Fibroblast of lung (primary cell): ENCODE data around the gene APBA2. TPM values are rescaled to one million over a fixed set of nuclear protein-coding genes. Genes with fewer than 3 reads are reported as not detected.

Experiments used
- DNase-seq, 2 donors: peaks; one replicate each; pipeline versions ENCODE4 v3.0.0 to v3.0.0-alpha.2; 2010; ENCODE audit warnings: low read depth in 2 of 2
- H2AFZ ChIP-seq: 2 replicates; pipeline ENCODE4 v1.5.1; 2012; ENCODE audit warnings: low read length, control low read depth, inconsistent platforms
- H3K27ac ChIP-seq: 2 replicates; pipeline ENCODE4 v1.5.1; 2011; ENCODE audit warnings: low read length, control low read depth; ENCODE audit not compliant: insufficient read depth
- H3K27me3 ChIP-seq: 2 replicates; pipeline ENCODE4 v1.5.1; 2011; ENCODE audit warnings: mild to moderate bottlenecking, low read length; ENCODE audit not compliant: control insufficient read depth, insufficient read depth
- H3K36me3 ChIP-seq: 2 replicates; pipeline ENCODE4 v1.5.1; 2011; ENCODE audit warnings: low read length; ENCODE audit not compliant: control insufficient read depth, insufficient read depth
- H3K4me1 ChIP-seq: 2 replicates; pipeline ENCODE4 v1.5.1; 2011; ENCODE audit warnings: low read length; ENCODE audit not compliant: control insufficient read depth, insufficient read depth; ENCODE audit errors: extremely low read depth
- H3K4me2 ChIP-seq: 2 replicates; pipeline ENCODE4 v1.5.1; 2011; ENCODE audit warnings: low read length, control low read depth; ENCODE audit not compliant: insufficient read depth; ENCODE audit errors: extremely low read depth
- H3K4me3 ChIP-seq, 4 experiments: fragments of 200-600 bp in 1 of 4; sonication (generic) in 1 of 4; replicated peaks in 1 of 4; 2 replicates each; pipeline ENCODE4 v1.5.1; 2011 to 2016; ENCODE audit warnings: low read length in 4 of 4, low read depth in 3 of 4, mild to moderate bottlenecking in 3 of 4, control low read depth in 2 of 4, inconsistent platforms in 1 of 4, mixed read lengths in 1 of 4; ENCODE audit not compliant: insufficient read depth in 1 of 4; ENCODE audit errors: control extremely low read depth in 1 of 4
- H3K79me2 ChIP-seq: 2 replicates; pipeline ENCODE4 v1.5.1; 2012; ENCODE audit warnings: mild to moderate bottlenecking, low read length, inconsistent platforms; ENCODE audit not compliant: control insufficient read depth, insufficient read depth
- H3K9ac ChIP-seq: 2 replicates; pipeline ENCODE4 v1.5.1; 2011; ENCODE audit warnings: mild to moderate bottlenecking, low read length, control low read depth; ENCODE audit not compliant: insufficient read depth
- H3K9me3 ChIP-seq: 2 replicates; pipeline ENCODE4 v1.5.1; 2012; ENCODE audit warnings: low read depth, low read length; ENCODE audit not compliant: control insufficient read depth, insufficient read depth
- H4K20me1 ChIP-seq: 2 replicates; pipeline ENCODE4 v1.5.1; 2011; ENCODE audit warnings: low read length; ENCODE audit not compliant: control insufficient read depth, insufficient read depth; ENCODE audit errors: extremely low read depth
- EZH2 ChIP-seq: IDR thresholded peaks from 2 replicates; pipeline ENCODE4 v1.5.1; 2012; ENCODE audit warnings: low read length, control low read depth, mild to moderate bottlenecking; ENCODE audit errors: missing control alignments
- polyA plus RNA-seq, 2 donors: library from polyadenylated mRNA; depleted of rRNA in 1 of 2; stranded (reverse) in 1 of 2; unstranded in 1 of 2; fragments of >200 nt; gene quantifications; 2 replicates each; pipeline ENCODE4 v1.2.1, GENCODE V29; 2011 to 2012; ENCODE audit warnings: missing spikeins in 1 of 2
- total RNA-seq: library from RNA; depleted of rRNA; stranded (reverse); fragments of >200 nt; gene quantifications from 2 replicates; pipeline ENCODE4 v1.2.1, GENCODE V29; 2014
- TF ChIP-seq, protein P1 (sequence below), 2 donors: IDR thresholded peaks in 1 of 2; conservative IDR thresholded peaks in 1 of 2; 1 replicate in 1 of 2; 2 replicates in 1 of 2; pipeline ENCODE4 v1.5.1; 2011 to 2012; ENCODE audit warnings: low read length in 2 of 2, control low read depth in 1 of 2, inconsistent platforms in 1 of 2, low read depth in 1 of 2, mild to moderate bottlenecking in 1 of 2

The APBA2 gene
- total and polyA plus RNA-seq, 2 donors (not counting 1 experiment from before 2014, with no cell fraction given) = 9.5 to 20.3 TPM

- Histone ChIP-seq H3K27ac (no peak overlapping the region), H3K27me3 (no peaks in the 10 kb centered on the region), H3K4me3 (no peak overlapping the region), H4K20me1 (no peaks in the 10 kb centered on the region), H3K4me2 (no peak overlapping the region), H3K36me3 (no peaks in the 10 kb centered on the region), H2AFZ (no peak overlapping the region), H3K9me3 (no peaks in the 10 kb centered on the region), H3K4me1 (peaks cover 2% of the 10 kb centered on the region), H3K9ac (no peak overlapping the region), H3K79me2 (no peaks in the 10 kb centered on the region)
- DNase-seq = no peak
- TF ChIP-seq, protein P1, sequence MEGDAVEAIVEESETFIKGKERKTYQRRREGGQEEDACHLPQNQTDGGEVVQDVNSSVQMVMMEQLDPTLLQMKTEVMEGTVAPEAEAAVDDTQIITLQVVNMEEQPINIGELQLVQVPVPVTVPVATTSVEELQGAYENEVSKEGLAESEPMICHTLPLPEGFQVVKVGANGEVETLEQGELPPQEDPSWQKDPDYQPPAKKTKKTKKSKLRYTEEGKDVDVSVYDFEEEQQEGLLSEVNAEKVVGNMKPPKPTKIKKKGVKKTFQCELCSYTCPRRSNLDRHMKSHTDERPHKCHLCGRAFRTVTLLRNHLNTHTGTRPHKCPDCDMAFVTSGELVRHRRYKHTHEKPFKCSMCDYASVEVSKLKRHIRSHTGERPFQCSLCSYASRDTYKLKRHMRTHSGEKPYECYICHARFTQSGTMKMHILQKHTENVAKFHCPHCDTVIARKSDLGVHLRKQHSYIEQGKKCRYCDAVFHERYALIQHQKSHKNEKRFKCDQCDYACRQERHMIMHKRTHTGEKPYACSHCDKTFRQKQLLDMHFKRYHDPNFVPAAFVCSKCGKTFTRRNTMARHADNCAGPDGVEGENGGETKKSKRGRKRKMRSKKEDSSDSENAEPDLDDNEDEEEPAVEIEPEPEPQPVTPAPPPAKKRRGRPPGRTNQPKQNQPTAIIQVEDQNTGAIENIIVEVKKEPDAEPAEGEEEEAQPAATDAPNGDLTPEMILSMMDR (conservative IDR thresholded peaks at IDR 0.05 in 1 of 2, IDR thresholded peaks at IDR 0.05 in 1 of 2; ENCODE audit: low read depth in 1 of 2, low read length in 2 of 2) = no peak
- TF ChIP-seq EZH2 = no peak
These were observed 5.8 kb downstream of the APBA2 start for GRCh38 chr15:28891588-28891987.

DNA sequence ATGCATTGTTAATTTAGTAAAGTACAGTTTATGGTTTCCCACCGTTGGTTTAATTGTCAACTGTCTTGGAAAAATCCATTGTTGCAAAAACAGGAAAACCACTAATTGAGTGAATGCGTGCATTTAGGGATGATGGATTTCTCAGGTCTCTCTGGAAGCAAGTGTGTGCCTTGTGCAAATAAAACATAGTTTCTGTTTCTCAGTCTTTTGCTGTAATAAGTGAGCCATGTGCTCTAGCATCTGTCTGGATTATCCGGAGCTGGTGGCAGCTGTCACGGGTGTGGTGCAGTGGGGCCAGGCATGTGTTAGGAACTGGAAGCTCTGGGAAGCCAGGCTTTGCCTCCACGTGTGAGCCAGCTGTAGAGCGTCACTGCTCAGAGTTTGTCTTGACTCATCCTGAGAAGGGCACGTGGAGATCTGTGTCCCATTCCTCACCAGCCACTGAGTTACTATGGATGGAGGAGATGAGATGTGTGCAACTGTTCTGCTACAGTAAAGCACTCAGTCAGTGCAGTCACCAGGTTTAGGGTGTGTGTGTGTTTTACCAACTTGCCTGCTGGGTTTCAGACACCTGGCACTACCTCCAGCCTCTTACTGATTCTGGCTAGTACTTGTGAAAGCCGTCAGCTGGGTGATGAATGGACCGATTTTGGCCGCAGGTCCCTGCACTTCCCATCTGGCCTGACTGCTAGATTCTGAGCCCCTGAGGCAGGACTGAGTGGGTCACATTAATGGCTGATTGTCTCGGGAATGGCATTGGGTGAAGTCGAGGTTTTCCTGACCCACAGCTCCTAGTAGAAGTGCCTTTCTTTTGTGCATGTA is 7.2 kb downstream of the APBA2 start:
- Histone ChIP-seq H3K79me2 (no peaks in the 10 kb centered on the region), H2AFZ (no peak overlapping the region)
- DNase-seq = peak; percentile 51 to 60

DNA sequence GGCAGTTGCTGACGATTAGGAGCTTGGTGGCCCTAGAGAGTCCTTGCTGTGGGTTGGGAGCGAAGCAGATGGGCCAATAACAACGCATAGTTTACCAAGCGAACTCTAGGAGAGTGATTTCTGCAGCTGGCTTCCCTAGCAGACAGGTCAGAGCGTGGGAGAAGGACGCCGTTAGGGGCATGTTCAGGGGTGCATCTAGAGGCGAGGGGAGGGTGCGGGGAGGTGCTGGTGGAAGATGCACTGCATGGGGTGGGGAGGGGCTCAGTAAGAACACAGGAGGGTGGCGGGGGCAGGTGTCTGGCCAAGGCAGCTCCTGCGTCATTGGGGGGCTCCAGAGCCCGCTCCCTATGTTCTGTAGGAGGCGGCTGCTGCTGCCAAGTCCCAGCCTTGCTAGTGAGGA is 8.9 kb downstream of the APBA2 start:
- Histone ChIP-seq H3K9ac (no peak overlapping the region), H3K36me3 (no peaks in the 10 kb centered on the region), H3K4me2 (no peak overlapping the region), H3K79me2 (no peaks in the 10 kb centered on the region), H3K4me1 (peaks cover 4% of the 10 kb centered on the region), H3K4me3 (no peak overlapping the region), H2AFZ (no peak overlapping the region), H3K9me3 (no peaks in the 10 kb centered on the region), H3K27me3 (no peaks in the 10 kb centered on the region), H4K20me1 (no peaks in the 10 kb centered on the region), H3K27ac (no peak overlapping the region)
- TF ChIP-seq EZH2 = no peak
- TF ChIP-seq, protein P1 (conservative IDR thresholded peaks at IDR 0.05 in 1 of 2, IDR thresholded peaks at IDR 0.05 in 1 of 2; ENCODE audit: low read depth in 1 of 2, low read length in 2 of 2) = no peak
- no peak for DNase-seq

More for the DNA sequence above, 7.2 kb downstream of the APBA2 start:
- no peak overlapping the region for H3K4me3 ChIP-seq
- no peak overlapping the region for H3K9ac ChIP-seq
- no peak overlapping the region for H3K27ac ChIP-seq
- TF ChIP-seq, protein P1 (conservative IDR thresholded peaks at IDR 0.05 in 1 of 2, IDR thresholded peaks at IDR 0.05 in 1 of 2; ENCODE audit: low read depth in 1 of 2, low read length in 2 of 2) = no peak
- no peak for TF ChIP-seq EZH2
- H3K4me2 ChIP-seq = no peak overlapping the region
- H3K36me3 ChIP-seq = no peaks in the 10 kb centered on the region
- H3K4me1 ChIP-seq = peaks cover 4% of the 10 kb centered on the region
- no peaks in the 10 kb centered on the region for H4K20me1 ChIP-seq
- no peaks in the 10 kb centered on the region for H3K27me3 ChIP-seq
- no peaks in the 10 kb centered on the region for H3K9me3 ChIP-seq
